ENCODE results near the gene DPP8. TPM values are rescaled to one million over a fixed set of nuclear protein-coding genes. Genes with fewer than 3 reads are reported as not detected.
"Not testable (repeated sequence)": the region's sequence is repeated elsewhere in the genome, so short reads cannot be mapped to it uniquely, and the experiment has no call there.

DPP8 gene
- 10 to 100 TPM; 46.4 to 48.5 TPM for total RNA-seq

DNA sequence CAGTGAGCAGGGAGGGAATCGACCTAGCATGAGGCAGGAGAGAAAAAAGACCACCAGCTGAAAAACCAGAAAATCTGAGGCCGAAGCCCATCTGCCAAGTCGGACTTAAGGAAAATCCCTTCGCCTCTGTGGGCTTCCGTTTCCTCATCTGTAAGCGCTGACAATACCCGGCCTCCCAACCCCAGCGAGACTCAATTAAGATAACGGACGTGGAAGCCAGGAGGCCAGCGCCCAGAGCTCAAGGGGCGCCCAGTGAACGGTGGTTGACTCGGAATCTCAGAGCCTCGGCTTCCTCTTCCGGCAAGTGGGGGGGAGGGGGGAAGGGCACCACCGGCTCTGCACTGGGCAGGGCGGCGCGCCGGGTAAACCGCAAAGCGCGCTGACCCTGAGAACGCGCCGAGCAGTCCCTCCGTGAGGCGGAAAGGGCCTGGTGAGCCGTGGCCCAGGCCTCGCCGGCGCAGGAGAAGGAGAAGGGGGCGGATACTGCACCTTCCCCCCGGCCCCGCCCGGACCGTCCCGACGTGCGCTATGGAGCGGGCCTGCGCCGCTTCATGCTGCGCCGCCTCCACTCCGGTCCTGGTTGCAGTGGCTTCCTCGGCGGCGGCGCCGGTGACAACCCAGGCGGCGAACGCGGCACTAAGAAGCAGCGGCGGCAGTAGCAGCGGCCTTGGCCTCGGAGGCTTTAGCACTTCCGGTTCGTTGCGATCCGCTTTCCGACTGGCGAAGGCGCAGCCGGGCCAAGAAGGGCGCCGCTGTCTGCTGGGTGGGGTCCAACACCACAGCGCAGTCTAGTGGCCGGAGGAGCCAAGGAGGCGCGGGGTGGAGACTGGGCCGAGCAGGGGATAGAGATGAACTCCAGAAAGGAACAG lies at the start of gene DPP8:
Gene DPP8, minus strand, starts transcription at position 693 of the 869 bp plus-strand sequence. CDS start 5,136 bp downstream, outside the sequence.
- Mint-ChIP-seq H3K36me3 (peaks cover 9% of the 10 kb centered on the region), H3K4me1 (ENCODE audit: low read depth in 2 of 2) (peaks cover 36 to 43% of the 10 kb centered on the region in 2 donors), H3K4me3 (peak within 1 kb of the TSS; percentile 97), H3K27ac (peak within 1 kb of the TSS; percentile 93 to 97), H3K9me3 (no peaks in the 10 kb centered on the region), H3K27me3 (no peaks in the 10 kb centered on the region)
- DNase-seq (ENCODE audit: low spot score) (peak; percentile 96), ATAC-seq (peak; percentile 94)

DNA sequence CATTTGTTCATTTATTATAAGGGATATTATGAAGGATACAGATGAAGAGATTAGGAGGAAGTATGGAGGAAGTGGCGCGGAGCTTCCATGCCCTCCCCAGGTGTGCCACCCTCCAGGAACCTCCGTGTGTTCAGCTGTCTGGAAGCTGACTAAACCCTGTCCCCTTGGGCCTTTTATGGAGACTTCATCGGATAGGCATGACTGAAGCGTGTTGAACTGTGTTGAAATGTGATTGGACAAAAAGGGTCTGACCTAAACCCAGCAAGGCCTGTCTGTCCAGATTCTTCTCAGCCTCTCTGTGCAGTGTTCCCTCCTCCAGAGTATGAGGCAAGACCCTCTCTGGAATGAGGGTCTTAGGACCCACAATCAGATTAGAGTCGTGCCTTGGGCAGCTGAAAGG lies 44.4 kb upstream of the DPP8 start:
- Mint-ChIP-seq H3K9me3 (no peaks in the 10 kb centered on the region), H3K4me1 (ENCODE audit: low read depth in 2 of 2) (no peaks in the 10 kb centered on the region), H3K36me3 (peaks cover 12% of the 10 kb centered on the region), H3K4me3 (no peak overlapping the region), H3K27me3 (no peaks in the 10 kb centered on the region), H3K27ac (no peak overlapping the region)
- ATAC-seq (no peak), DNase-seq (ENCODE audit: low spot score) (no peak)

GRCh38 chr15:65559941-65560340 lies 42.5 kb upstream of the DPP8 start:
- DNase-seq (ENCODE audit: low spot score) (no peak), ATAC-seq (no peak)
- Mint-ChIP-seq H3K9me3 (no peaks in the 10 kb centered on the region), H3K4me1 (ENCODE audit: low read depth in 2 of 2) (no peaks in the 10 kb centered on the region), H3K27ac (no peak overlapping the region), H3K27me3 (no peaks in the 10 kb centered on the region), H3K4me3 (no peak overlapping the region), H3K36me3 (peaks cover 13% of the 10 kb centered on the region)

DNA sequence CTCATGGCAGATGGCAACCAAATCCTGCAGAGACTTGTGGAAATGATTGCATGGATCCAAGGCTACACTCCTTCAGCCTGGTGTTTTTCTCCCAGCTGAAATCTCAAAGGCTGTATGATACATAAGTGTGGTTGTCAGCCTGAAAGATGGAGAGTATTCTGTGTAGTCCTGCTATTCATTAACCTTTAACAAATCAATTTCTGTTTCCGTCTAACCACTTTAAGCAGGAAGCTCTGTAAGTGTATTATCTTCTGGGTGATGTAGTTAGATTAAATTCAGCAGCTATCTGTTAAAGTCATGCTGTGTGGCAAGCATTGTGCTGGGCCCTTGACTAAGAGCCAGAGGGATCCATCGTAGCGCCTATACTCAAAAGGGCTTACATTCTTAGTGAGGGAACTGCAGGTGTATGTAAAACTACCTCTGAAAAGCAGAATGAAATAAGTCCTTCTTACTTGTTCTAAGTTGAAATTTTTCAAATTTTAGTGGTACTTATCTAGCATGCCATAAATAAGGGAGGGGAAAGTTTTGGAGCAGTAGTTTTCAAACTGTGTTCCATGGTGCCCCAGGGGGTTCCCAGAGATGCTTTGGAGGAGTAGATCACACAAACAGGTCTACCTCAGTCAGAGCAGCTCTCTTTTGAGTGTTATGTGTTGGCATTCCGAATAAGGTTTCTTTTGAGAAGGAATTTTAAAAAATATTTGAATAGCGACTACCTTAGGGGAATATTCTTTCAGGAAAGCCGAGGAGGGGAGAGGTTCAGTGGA lies 41.7 kb upstream of the DPP8 start:
- no peaks in the 10 kb centered on the region for H3K27me3 Mint-ChIP-seq
- H3K9me3 Mint-ChIP-seq = no peaks in the 10 kb centered on the region
- DNase-seq (ENCODE audit: low spot score) (no peak), ATAC-seq (no peak)
- H3K27ac Mint-ChIP-seq = no peak overlapping the region
- H3K36me3 Mint-ChIP-seq = peaks cover 11% of the 10 kb centered on the region
- H3K4me3 Mint-ChIP-seq = no peak overlapping the region
- no peaks in the 10 kb centered on the region for H3K4me1 Mint-ChIP-seq (ENCODE audit: low read depth in 2 of 2)

DNA sequence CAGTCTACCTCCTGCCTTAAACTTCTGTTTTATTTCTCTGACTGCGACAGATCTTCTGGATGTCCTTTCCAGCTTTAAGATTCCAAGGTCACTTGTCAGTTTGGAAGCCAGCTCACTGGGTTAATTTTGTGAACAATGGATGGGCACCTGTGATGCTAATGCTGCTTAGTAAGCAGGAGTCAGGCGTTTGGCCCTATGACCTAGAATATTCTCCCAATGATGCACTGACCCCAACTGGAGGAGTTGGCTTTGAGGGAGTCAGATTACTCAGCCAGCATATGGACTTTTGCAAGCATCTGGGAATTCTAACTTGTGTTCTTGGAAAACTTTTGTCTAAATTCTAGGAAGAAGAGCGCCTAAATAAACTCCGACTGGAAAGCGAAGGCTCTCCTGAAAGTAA lies 40.8 kb upstream of the DPP8 start:
- no peak for DNase-seq (ENCODE audit: low spot score)
- no peaks in the 10 kb centered on the region for H3K9me3 Mint-ChIP-seq
- no peak overlapping the region for H3K27ac Mint-ChIP-seq
- no peaks in the 10 kb centered on the region for H3K4me1 Mint-ChIP-seq (ENCODE audit: low read depth in 2 of 2)
- no peak overlapping the region for H3K4me3 Mint-ChIP-seq
- peaks cover 8% of the 10 kb centered on the region for H3K36me3 Mint-ChIP-seq
- no peak for ATAC-seq
- H3K27me3 Mint-ChIP-seq = no peaks in the 10 kb centered on the region

- Mint-ChIP-seq H3K36me3 (peaks cover 8% of the 10 kb centered on the region), H3K27ac (no peak overlapping the region), H3K4me3 (no peak overlapping the region), H3K4me1 (ENCODE audit: low read depth in 2 of 2) (no peaks in the 10 kb centered on the region), H3K9me3 (no peaks in the 10 kb centered on the region), H3K27me3 (no peaks in the 10 kb centered on the region)
- DNase-seq (ENCODE audit: low spot score) (no peak), ATAC-seq (no peak)
These were observed 39.1 kb upstream of the DPP8 start for GRCh38 chr15:65556622-65557021.

DNA sequence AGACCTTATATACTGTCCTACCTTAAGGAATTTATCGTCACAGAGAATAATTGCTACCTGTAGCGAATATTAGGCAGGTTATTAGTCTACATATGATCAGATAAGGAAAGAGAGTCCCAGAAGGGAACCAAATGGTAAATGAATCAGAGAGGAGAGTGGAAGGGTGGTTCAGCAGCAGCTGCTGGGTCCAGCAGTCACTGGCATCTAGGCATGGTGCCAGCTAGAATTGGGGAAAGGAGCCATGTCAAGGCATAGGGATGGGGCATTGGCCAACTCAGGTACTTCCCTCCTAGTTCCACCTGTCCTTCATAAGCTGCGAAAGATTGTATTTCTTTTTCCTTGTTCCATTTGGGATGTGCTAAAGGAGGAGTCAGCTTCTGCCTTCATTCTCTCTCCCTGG lies 36.2 kb upstream of the DPP8 start:
- Mint-ChIP-seq H3K36me3 (peaks cover 4% of the 10 kb centered on the region), H3K27me3 (no peaks in the 10 kb centered on the region), H3K9me3 (no peaks in the 10 kb centered on the region), H3K4me3 (no peak overlapping the region), H3K27ac (no peak overlapping the region), H3K4me1 (ENCODE audit: low read depth in 2 of 2) (peaks cover 10 to 12% of the 10 kb centered on the region in 2 donors)
- no peak for DNase-seq (ENCODE audit: low spot score)
- ATAC-seq = no peak

- not testable (repeated sequence) for H3K9me3 Mint-ChIP-seq; DNase-seq (ENCODE audit: low spot score); H3K27me3 Mint-ChIP-seq; H3K4me3 Mint-ChIP-seq; H3K27ac Mint-ChIP-seq; ATAC-seq; H3K36me3 Mint-ChIP-seq
- H3K4me1 Mint-ChIP-seq (ENCODE audit: low read depth in 2 of 2) = peaks cover 10 to 12% of the 10 kb centered on the region in 2 donors
These were observed 35.4 kb upstream of the DPP8 start for GRCh38 chr15:65552851-65553250.

DNA sequence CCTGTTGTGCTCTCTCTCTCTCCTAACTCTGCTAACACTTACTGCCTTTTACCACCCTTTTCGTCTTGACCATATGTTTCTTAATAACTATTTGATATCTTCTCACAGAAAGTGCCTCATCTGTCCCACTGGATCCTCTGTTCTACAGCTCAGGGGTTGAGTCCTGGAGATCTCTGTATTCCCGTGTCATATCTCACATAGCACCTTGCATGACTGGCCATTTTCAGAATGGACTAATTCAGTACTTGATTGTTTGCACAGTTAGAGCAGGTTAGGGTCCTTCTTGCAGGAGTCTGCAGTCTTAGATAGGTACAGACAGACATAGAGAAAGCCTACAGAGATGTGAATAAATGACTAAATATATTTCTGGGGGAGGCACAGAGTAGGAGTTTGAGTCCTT lies 33.7 kb upstream of the DPP8 start:
- Mint-ChIP-seq H3K36me3 (peaks cover 4% of the 10 kb centered on the region), H3K4me1 (ENCODE audit: low read depth in 2 of 2) (peaks cover 14% of the 10 kb centered on the region in 2 donors), H3K27ac (peak overlapping the region in 1 of 2 donors; percentile 7), H3K9me3 (no peaks in the 10 kb centered on the region), H3K27me3 (no peaks in the 10 kb centered on the region), H3K4me3 (no peak overlapping the region)
- no peak for DNase-seq (ENCODE audit: low spot score)
- no peak for ATAC-seq

GRCh38 chr15:65550681-65551098 lies 33.2 kb upstream of the DPP8 start:
- peaks cover 14% of the 10 kb centered on the region in 2 donors for H3K4me1 Mint-ChIP-seq (ENCODE audit: low read depth in 2 of 2)
- no peak overlapping the region for H3K4me3 Mint-ChIP-seq
- peaks cover 4% of the 10 kb centered on the region for H3K36me3 Mint-ChIP-seq
- no peaks in the 10 kb centered on the region for H3K9me3 Mint-ChIP-seq
- no peak overlapping the region for H3K27ac Mint-ChIP-seq
- no peaks in the 10 kb centered on the region for H3K27me3 Mint-ChIP-seq
- ATAC-seq (no peak), DNase-seq (ENCODE audit: low spot score) (no peak)

- not testable (repeated sequence) for H3K36me3 Mint-ChIP-seq; H3K27me3 Mint-ChIP-seq; DNase-seq (ENCODE audit: low spot score); ATAC-seq; H3K27ac Mint-ChIP-seq; H3K9me3 Mint-ChIP-seq; H3K4me3 Mint-ChIP-seq
- peaks cover 14% of the 10 kb centered on the region in 2 donors for H3K4me1 Mint-ChIP-seq (ENCODE audit: low read depth in 2 of 2)
These were observed 31.8 kb upstream of the DPP8 start for GRCh38 chr15:65549288-65549687.

- peaks cover 14% of the 10 kb centered on the region in 2 donors for H3K4me1 Mint-ChIP-seq (ENCODE audit: low read depth in 2 of 2)
- no peak overlapping the region for H3K4me3 Mint-ChIP-seq
- DNase-seq (ENCODE audit: low spot score) (no peak), ATAC-seq (no peak)
- H3K36me3 Mint-ChIP-seq = no peaks in the 10 kb centered on the region
- H3K27me3 Mint-ChIP-seq = no peaks in the 10 kb centered on the region
- H3K27ac Mint-ChIP-seq = peak overlapping the region in 1 of 2 donors; percentile 6
- H3K9me3 Mint-ChIP-seq = no peaks in the 10 kb centered on the region
These were observed 30.4 kb upstream of the DPP8 start for GRCh38 chr15:65547841-65548240.

DNA sequence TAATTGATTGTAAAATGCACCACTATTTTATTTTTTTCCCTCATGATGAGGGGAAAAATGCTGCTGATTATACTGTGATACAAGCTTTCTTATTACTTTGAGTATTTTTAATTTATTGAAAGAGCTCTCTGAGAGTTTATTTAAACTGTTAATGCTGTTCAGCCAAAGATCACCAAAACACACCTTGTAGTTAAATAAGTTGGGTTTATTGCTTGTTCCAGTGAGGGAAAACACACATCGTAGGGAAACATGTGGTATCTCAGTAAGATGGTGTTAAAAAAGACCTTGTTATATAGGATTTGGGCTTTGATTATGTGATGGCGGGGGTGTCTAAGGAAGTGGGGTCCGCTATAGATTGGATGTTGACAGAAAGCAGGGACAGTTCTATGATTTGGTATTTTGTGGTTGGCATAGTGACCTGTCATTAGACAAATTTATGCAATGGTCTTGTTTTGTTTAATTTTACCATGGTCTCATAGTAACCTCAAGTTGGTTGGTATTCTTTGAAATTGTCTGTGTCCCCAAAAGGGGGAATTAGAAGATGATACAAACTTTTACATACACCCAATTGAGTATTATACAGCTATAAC lies 23.8 kb upstream of the DPP8 start:
- DNase-seq (ENCODE audit: low spot score) = no peak
- H3K27ac Mint-ChIP-seq = no peak overlapping the region
- H3K4me1 Mint-ChIP-seq (ENCODE audit: low read depth in 2 of 2) = peaks cover 7 to 10% of the 10 kb centered on the region in 2 donors
- no peaks in the 10 kb centered on the region for H3K9me3 Mint-ChIP-seq
- ATAC-seq = no peak
- no peak overlapping the region for H3K4me3 Mint-ChIP-seq
- no peaks in the 10 kb centered on the region for H3K36me3 Mint-ChIP-seq
- no peaks in the 10 kb centered on the region for H3K27me3 Mint-ChIP-seq

DNA sequence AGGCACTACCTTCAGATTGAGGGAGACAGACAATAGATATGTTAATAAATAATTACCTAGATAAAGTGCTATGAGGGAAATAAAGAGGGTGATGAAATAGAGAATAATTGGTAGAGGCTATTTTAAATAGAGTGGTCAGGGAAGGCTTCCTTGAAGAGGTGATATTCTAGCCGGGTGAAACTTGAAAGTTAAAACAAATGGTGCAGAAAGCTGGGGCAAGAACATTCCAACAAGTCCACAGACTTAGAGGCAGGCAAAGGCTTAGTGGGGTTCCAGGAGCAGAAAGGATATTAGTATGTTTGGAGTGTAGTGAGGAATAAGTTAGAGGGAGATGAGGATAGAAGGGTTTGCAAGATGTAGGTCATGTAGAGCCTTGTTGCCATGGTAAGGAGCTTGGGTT lies 22.8 kb upstream of the DPP8 start:
- peaks cover 7 to 14% of the 10 kb centered on the region in 2 donors for H3K4me1 Mint-ChIP-seq (ENCODE audit: low read depth in 2 of 2)
- ATAC-seq (no peak), DNase-seq (ENCODE audit: low spot score) (no peak)
- no peaks in the 10 kb centered on the region for H3K9me3 Mint-ChIP-seq
- H3K27ac Mint-ChIP-seq = no peak overlapping the region
- H3K4me3 Mint-ChIP-seq = no peak overlapping the region
- no peaks in the 10 kb centered on the region for H3K27me3 Mint-ChIP-seq
- no peaks in the 10 kb centered on the region for H3K36me3 Mint-ChIP-seq
